Measurements from ENCODE around the gene SINHCAF.
"Not testable (repeated sequence)": the region's sequence is repeated elsewhere in the genome, so short reads cannot be mapped to it uniquely, and the experiment has no call there.

The SINHCAF gene, protein sequence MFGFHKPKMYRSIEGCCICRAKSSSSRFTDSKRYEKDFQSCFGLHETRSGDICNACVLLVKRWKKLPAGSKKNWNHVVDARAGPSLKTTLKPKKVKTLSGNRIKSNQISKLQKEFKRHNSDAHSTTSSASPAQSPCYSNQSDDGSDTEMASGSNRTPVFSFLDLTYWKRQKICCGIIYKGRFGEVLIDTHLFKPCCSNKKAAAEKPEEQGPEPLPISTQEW

DNA sequence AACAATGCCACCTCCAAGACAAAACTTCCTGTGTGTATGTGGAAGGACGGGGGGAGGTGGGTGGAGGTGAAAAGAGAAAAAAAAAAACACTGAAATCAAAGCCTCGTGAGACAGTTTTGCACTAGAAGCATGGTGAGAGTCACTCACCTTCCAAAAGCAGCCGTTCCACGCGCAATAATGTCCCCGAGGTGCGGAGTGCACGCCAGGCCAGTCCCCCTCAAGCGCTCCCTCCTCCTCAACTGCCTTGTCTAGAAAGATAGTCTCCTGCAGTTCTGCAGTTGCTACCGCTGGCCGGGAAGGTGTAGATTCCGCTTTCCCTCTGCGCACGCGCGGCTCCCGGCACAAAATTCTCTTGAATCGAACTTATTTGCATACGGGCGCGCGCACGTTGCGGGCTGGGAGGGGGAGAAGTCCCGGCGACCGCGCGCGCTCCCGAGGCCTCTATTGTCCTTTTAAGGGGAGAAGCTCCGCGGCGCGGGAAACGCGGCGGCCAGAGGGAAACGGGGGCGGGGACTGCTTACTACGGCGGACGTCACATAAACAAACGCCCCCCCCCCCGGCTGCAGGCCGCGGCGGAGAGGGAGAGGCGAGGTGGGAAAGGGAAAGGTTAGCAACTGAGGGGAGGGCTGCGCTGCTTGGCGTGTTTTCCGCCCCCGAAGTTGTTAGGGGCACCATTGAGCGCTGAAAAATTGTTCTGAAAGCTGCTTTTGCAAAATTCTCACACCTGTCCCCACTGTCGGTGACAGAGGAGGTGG lies at the start of gene SINHCAF:
TSS of gene SINHCAF (minus strand) at position 274 of the 755 bp plus-strand sequence. CDS start 27,946 bp downstream, outside the sequence.
- peak; percentile 99 for DNase-seq

DNA sequence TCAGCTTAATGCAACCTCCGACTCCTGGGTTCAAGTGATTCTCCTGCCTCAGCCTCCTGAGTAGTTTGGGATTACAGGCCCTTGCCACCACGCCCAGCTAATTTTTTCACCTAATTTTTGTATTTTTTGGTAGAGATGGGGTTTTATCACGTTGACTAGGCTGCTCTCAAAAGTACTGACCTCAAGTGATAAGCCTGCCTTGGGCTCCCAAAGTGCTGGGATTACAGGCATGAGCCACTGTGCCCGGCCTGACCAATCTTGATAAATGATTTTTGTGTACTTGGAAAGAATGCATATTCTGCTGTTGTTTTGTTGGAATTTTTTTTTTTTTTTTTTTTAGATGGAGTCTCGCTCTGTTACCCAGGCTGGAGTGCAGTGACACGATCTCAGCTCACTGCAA lies 49.5 kb upstream of the SINHCAF start:
- DNase-seq, result not testable (repeated sequence)

DNA sequence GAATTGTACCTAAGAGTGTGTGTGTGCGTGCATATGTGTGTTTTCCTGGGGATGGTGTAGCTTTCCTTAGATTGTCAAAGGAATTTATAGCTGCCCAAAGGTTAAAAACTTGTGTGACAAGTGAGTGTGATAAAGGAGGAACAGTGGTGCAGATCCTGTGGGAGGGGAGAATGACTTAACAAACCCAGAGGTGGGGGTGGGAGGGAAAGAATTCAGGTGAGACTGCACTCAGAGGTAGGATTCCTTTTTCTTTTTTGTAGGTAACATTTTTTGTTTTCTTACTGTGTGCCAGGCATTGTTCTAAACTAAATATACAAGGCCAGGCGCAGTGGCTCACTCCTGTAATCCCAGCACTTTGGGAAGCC lies 45.3 kb upstream of the SINHCAF start:
- no peak for DNase-seq

DNA sequence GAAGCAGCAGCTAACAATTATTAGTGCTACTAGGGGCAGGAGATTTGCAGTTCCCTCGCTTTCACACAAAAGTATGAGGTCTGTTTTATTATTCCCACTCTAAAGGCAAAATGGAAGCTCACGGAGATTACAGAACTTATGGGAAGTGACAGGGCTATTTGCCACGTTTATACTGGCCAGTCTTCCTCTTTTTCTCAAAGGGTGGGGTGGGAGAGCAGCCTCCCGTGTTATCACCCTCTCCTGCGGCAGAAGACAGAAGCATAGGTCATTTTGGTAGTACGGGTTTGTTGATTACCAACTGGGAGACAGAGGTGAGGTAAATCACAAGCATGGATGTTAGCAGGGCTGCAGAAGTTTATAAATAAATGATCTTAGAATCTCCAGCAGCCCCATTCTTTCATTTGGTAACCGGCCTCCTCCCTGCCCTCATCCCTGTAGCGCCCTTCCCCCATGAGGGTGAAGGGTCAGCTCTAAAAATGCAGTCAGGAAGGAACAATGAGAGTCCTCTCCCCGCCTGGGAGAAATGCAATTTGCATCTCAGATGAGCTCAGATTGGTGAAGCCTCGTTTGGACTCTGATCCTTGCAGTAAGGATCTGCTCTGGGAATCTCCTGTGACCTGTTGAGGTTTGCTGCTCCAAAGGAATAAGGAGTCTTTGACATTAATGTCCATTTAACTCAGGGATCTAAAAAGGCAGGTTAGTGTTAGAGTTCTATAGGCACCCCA lies 44.7 kb upstream of the SINHCAF start:
- no peak for DNase-seq

GRCh38 chr12:31369712-31370521 lies 44.0 kb upstream of the SINHCAF start:
- no peak for DNase-seq

- DNase-seq, result no peak
These were observed 42.9 kb upstream of the SINHCAF start for GRCh38 chr12:31368666-31369361.

DNA sequence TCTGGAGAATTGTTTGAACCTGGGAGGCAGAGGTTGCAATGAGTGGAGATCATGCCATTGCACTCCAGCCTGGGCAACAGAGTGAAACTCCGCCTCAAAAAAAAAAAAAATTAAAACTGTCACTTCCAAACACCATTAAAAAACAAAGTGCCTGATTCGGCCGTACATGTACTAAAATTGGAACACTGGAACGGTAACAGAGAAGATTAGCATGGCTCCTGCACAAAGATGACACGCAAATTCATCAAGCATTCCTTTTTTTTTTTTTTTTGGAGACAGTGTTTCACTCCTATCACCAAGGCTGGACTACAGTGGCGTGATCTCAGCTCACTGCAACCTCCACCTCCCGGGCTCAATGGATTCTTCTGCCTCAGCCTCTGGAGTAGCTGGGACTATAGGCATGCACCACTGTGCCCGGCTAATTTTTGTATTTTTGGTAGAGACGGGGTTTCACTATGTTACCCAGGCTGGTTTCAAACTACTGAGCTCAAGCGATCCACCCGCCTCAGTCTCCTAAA lies 40.2 kb upstream of the SINHCAF start:
- no peak for DNase-seq

GRCh38 chr12:31363831-31364230 lies 37.9 kb upstream of the SINHCAF start:
- no peak for DNase-seq

- DNase-seq, result no peak
These were observed 37.5 kb upstream of the SINHCAF start for GRCh38 chr12:31363416-31363809.

GRCh38 chr12:31362759-31363415 lies 36.9 kb upstream of the SINHCAF start:
- no peak for DNase-seq

- no peak for DNase-seq
These were observed 36.3 kb upstream of the SINHCAF start for GRCh38 chr12:31362115-31362758.

GRCh38 chr12:31361730-31362114 lies 35.8 kb upstream of the SINHCAF start:
- DNase-seq, result no peak

GRCh38 chr12:31355747-31356107 lies 29.8 kb upstream of the SINHCAF start:
- no peak for DNase-seq

DNA sequence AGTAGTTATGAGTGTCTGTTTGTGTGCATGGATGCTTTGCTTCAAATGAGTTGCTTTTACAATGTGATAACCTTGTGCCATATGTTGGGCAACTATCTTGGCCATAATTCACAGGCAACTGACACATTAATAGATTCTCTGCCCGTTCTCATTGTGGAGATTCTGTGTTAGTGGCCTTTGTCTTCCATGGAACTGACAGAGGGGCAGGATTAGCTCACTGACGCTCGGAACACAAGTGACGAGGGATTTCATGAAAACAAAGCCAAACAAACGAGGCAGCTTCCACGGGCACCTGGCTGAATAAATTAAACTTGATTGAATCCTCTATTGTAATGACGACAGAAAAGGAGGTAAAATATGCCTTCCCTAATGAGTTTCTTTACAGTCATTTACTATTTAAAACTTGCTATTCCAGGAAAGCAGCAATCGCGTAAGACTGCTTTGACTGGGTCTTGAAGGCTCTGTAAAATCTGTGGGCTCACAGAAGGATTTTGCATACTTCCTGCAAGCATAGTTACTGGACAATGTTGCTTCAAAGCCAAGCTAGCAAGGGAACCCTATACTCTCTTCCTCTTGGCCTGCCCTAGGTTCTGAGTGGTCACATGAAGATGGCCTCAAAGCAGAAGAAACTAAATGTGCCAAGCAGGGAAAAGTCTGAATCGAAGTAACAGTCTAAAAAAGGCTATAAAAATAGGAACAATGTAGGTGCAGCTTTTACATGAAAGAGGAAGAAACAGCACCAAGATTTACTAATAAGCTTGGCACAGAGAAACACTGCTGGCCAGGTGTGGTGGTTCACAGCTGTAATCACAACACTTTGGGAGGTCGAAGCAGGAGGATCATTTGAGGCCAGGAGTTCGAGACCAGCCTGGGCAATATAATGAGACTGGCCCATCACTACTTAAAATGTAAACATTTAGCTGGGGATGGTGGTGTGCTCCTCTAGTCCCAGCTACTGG lies 28.1 kb upstream of the SINHCAF start:
- no peak for DNase-seq

DNA sequence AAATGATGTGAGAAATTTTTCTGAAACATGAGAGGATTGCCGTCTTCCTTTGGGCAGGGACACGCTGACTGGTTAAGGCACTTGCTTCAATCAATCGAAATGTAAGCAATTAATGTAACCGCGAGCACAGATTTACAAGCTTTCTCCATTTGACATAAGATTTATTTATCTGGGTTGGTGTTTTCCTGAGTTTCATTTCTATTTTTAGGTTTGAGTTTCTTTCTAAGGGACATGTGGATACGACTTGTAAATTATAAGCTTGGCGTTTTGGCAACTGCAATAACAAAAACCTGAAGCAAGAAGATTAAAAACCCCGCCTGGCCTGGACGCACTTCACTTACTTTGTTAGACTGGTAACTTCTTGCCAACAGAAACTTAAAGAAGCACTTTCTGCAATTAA lies 20.3 kb upstream of the SINHCAF start:
- DNase-seq, result no peak

GRCh38 chr12:31343139-31343538 lies 17.2 kb upstream of the SINHCAF start:
- DNase-seq, result no peak

DNA sequence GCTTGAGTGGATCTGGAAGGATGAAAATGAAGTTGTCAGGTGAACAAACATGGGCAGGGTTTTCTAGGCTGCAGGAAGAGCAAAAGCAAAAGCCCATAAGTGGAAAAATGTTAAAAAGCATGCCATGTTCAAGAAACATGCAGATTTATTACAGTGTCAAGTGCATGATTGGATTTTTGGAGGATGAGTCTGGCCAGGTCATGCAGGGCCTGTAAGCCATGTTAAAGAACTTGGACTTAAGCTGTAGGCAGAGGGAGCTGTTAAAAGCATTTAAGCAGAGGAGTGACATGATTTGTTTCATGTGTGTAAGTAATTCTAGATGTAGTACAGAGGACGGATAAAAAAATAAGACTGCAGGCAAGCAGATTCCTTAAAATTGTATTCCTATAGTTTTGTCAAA lies 16.3 kb upstream of the SINHCAF start:
- no peak for DNase-seq

- DNase-seq, result no peak
These were observed 14.1 kb upstream of the SINHCAF start for GRCh38 chr12:31339831-31340622.

- no peak for DNase-seq
These were observed 12.0 kb upstream of the SINHCAF start for GRCh38 chr12:31337952-31338351.

Data from activated CD8-positive, alpha-beta memory T cell treated with anti-CD3 and anti-CD28 coated beads, Interleukin-2, amount 50 U/mL, for 4 hours (primary cell).